K562 (cell line): ENCODE results near the gene SEC22C. TPM values are rescaled to one million over a fixed set of nuclear protein-coding genes. Genes with fewer than 3 reads are reported as not detected.

Experiments used
- ATAC-seq: fragments of 200-7000 bp; cut with Tn5 transposase; 3 replicates; pipeline ENCODE4 v1.9.1; 2020; ENCODE audit warnings: moderate library complexity
- BruUV-seq: library from RNA; stranded (reverse); fragments of 400-500 nt; replicated peaks from 2 replicates; lab custom pipeline; 2021; lab: Mats Ljungman, UMichigan
- CTCF ChIA-PET: fragments of 300-600 bp; formaldehyde crosslinking; extraction: SDS; loops from one replicate; lab custom pipeline; 2021; ENCODE audit warnings: low intra/inter-chr PET ratio; lab: Yijun Ruan, JAX
- POLR2A ChIA-PET: fragments of 300-600, 350-650 bp; sonication (Branson Sonifier 250); formaldehyde crosslinking; extraction: SDS; loops from one replicate; lab custom pipeline; 2021; ENCODE audit warnings: antibody characterized with exemption, inconsistent platforms; lab: Yijun Ruan, JAX
- DNase-seq, 4 experiments: peaks; one replicate each; pipeline versions ENCODE4 v3.0.0 to v3.0.0-alpha.2; 2011 to 2018; ENCODE audit warnings: low spot score in 3 of 4, mixed read lengths in 3 of 4; ENCODE audit errors: extremely low read depth in 1 of 4
- FAIRE-seq: peaks from 2 replicates; lab custom pipeline; 2011; peaks lifted over from hg19 to GRCh38; lab: Jason Lieb, UNC
- H2AFZ ChIP-seq: 2 replicates; pipeline ENCODE4 v1.6.0; 2011; ENCODE audit warnings: low read depth, low read length, control low read depth, inconsistent platforms
- H3K27ac ChIP-seq: fragments of 200-600 bp; 3 replicates; pipeline ENCODE4 v1.8.0; 2011; ENCODE audit warnings: low read depth, mild to moderate bottlenecking, control low read depth, inconsistent platforms, low read length, moderate library complexity, mixed read lengths; ENCODE audit errors: extremely low read depth
- H3K27me3 ChIP-seq, 2 experiments: fragments of 300-600 bp in 1 of 2; 2 replicates in 1 of 2; 3 replicates in 1 of 2; pipeline versions ENCODE4 v1.6.0 to v1.8.0; 2011; ENCODE audit warnings: inconsistent platforms in 2 of 2, low read length in 2 of 2, mild to moderate bottlenecking in 1 of 2, mixed read lengths in 1 of 2, moderate library complexity in 1 of 2; ENCODE audit not compliant: control insufficient read depth in 2 of 2, insufficient read depth in 2 of 2
- H3K36me3 ChIP-seq: fragments of 300-600 bp; 3 replicates; pipeline ENCODE4 v1.8.0; 2011; ENCODE audit warnings: mild to moderate bottlenecking, low read length, inconsistent platforms; ENCODE audit not compliant: control insufficient read depth, insufficient read depth
- H3K4me1 ChIP-seq, 2 experiments: fragments of 200-600 bp in 1 of 2; replicated peaks in 1 of 2; 2 replicates in 1 of 2; 3 replicates in 1 of 2; pipeline versions ENCODE4 v1.5.1 to v1.8.0; 2011; ENCODE audit warnings: inconsistent platforms in 2 of 2, low read length in 2 of 2, mild to moderate bottlenecking in 1 of 2, mixed read lengths in 1 of 2, moderate library complexity in 1 of 2; ENCODE audit not compliant: control insufficient read depth in 2 of 2, insufficient read depth in 2 of 2
- H3K4me2 ChIP-seq: 2 replicates; pipeline ENCODE4 v1.6.1; 2011; ENCODE audit warnings: low read length, control low read depth, inconsistent platforms, mixed read lengths; ENCODE audit not compliant: insufficient read depth
- H3K4me3 ChIP-seq: fragments of 200-600 bp; sonication (generic), shearing (Covaris generic); 2 replicates; pipeline ENCODE4 v1.5.1; 2016; ENCODE audit warnings: control low read depth, inconsistent platforms
- H3K79me2 ChIP-seq: fragments of 200-600 bp; 3 replicates; pipeline ENCODE4 v1.8.0; 2011; ENCODE audit warnings: low read length, inconsistent platforms; ENCODE audit not compliant: control insufficient read depth, insufficient read depth
- H3K9ac ChIP-seq, 2 experiments: 2 replicates each; pipeline versions ENCODE4 v1.6.0 to v1.6.1; 2011; ENCODE audit warnings: low read depth in 2 of 2, low read length in 2 of 2, control low read depth in 1 of 2, inconsistent platforms in 1 of 2, mild to moderate bottlenecking in 1 of 2, mixed read lengths in 1 of 2; ENCODE audit not compliant: insufficient read depth in 1 of 2
- H3K9me1 ChIP-seq: one replicate; pipeline ENCODE4 v1.6.0; 2011; ENCODE audit warnings: inconsistent platforms, mild to moderate bottlenecking, low read length, moderate library complexity; ENCODE audit not compliant: control insufficient read depth, insufficient read depth
- H3K9me3 ChIP-seq: replicated peaks from 2 replicates; pipeline ENCODE4 v1.5.1; 2011; ENCODE audit warnings: low read depth, low read length, inconsistent platforms; ENCODE audit not compliant: control insufficient read depth, insufficient read depth
- H4K20me1 ChIP-seq: replicated peaks from 2 replicates; pipeline ENCODE4 v1.6.1; 2011; ENCODE audit warnings: low read length, inconsistent platforms, mixed read lengths; ENCODE audit not compliant: control insufficient read depth, insufficient read depth
- IRF2 ChIP-seq: sonication (generic); formaldehyde crosslinking; IDR thresholded peaks from 2 replicates; pipeline ENCODE4 v1.8.1; 2022; ENCODE audit warnings: mild to moderate bottlenecking, missing genetic modification reagents
- NELFE ChIP-seq: IDR thresholded peaks from 2 replicates; pipeline ENCODE4 v1.6.1; 2011; ENCODE audit warnings: mild to moderate bottlenecking; ENCODE audit not compliant: insufficient read depth, insufficient read length
- NFXL1 ChIP-seq: fragments of 450-650 bp; formaldehyde crosslinking; IDR thresholded peaks from 2 replicates; pipeline ENCODE4 v1.4.0; 2021; ENCODE audit warnings: mild to moderate bottlenecking
- NFYB ChIP-seq: IDR thresholded peaks from 2 replicates; pipeline ENCODE4 v1.6.1; 2011; ENCODE audit warnings: mild to moderate bottlenecking, moderate library complexity; ENCODE audit not compliant: insufficient read length; ENCODE audit errors: extremely low read depth
- REST ChIP-seq, 2 experiments: fragments of 450-650 bp; formaldehyde crosslinking in 1 of 2; IDR thresholded peaks; 2 replicates each; pipeline versions ENCODE4 v1.4.0 to v1.6.1; 2014 to 2020; ENCODE audit warnings: mild to moderate bottlenecking in 2 of 2, borderline replicate concordance in 1 of 2, low read depth in 1 of 2
- STAT5A ChIP-seq: IDR thresholded peaks from 2 replicates; pipeline ENCODE4 v1.6.1; 2012; ENCODE audit warnings: low read length, inconsistent platforms, borderline replicate concordance
- WGBS: fragments of 100-300 bp; shearing (Covaris generic); methylation state at CpG from one replicate; pipeline ENCODE4 v1.1.6; 2016; ENCODE audit warnings: low coverage, mixed read lengths; ENCODE audit not compliant: insufficient coverage; ENCODE audit errors: missing lambda C conversion rate; 5-methylcytosine and 5-hydroxymethylcytosine counted together
- in situ Hi-C: fragments of 300-500 bp; cut with MboI; formaldehyde crosslinking; loops from 4 replicates; pipeline ENCODE4 v1.15.0; 2018; ENCODE audit warnings: inconsistent platforms, mixed read lengths
- intact Hi-C: fragments of 100-400 bp; cut with micrococcal nuclease; formaldehyde crosslinking; loops from 2 replicates; pipeline ENCODE4 v1.14.2; 2022
- polyA plus RNA-seq, 8 experiments: library from polyadenylated mRNA; depleted of rRNA in 4 of 8; stranded (reverse) in 5 of 8; unstranded in 3 of 8; fragments of >200 nt; fragmentation: Nextera tagmentation in 2 of 8; fragmentation: Illumina TruSeq in 1 of 8; extraction: Ambion mirVana in 2 of 8; extraction: Trizol in 1 of 8; gene quantifications; 2 replicates each; pipeline versions ENCODE4 v1.2.1 to v1.2.3, GENCODE V29; 2011 to 2014; ENCODE audit warnings: inconsistent platforms in 1 of 8, missing spikeins in 1 of 8
- total RNA-seq, 7 experiments: library from RNA; depleted of rRNA in 6 of 7; stranded (reverse); fragments of >200 nt in 6 of 7; fragmentation: Illumina TruSeq in 2 of 7; extraction: Trizol in 2 of 7; gene quantifications; 2 replicates each; pipeline versions ENCODE4 v1.2.1 to v1.2.3, GENCODE V29; 2011 to 2021; ENCODE audit warnings: low replicate concordance in 1 of 7
- TF ChIP-seq, protein P1 (sequence below): fragments of 450-650 bp; conservative IDR thresholded peaks from 2 replicates; pipeline ENCODE4 v1.6.1; 2016; ENCODE audit warnings: missing genetic modification characterization, low read depth, mild to moderate bottlenecking, control low read depth, missing compliant biosample characterization

SEC22C gene
- total and polyA plus RNA-seq, 9 of the 15 experiments (the other 6 are each of a cell fraction or from before 2014, with no cell fraction given), result 35.6 to 68.4 (median 50.7) TPM

DNA sequence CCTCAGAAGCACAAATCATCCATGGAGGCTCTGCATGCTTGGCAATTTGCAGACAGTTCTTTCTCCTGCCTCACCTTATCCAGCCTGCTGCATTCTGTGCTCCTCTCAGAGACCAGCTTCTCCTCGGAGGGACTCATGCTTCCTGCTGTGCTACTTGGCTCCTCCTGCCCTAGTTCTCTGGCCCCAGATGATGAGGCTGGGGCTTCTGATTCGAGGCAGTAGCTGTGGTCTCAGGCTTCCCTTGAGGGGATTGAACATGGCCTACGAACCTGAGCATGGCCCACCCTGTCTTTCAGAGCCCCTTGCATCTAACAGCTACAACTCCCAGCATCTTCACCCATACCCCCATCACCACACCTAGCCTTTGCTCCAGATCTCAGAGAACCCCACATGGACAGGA lies 72.7 kb downstream of the SEC22C start:
- TF ChIP-seq, protein P1, sequence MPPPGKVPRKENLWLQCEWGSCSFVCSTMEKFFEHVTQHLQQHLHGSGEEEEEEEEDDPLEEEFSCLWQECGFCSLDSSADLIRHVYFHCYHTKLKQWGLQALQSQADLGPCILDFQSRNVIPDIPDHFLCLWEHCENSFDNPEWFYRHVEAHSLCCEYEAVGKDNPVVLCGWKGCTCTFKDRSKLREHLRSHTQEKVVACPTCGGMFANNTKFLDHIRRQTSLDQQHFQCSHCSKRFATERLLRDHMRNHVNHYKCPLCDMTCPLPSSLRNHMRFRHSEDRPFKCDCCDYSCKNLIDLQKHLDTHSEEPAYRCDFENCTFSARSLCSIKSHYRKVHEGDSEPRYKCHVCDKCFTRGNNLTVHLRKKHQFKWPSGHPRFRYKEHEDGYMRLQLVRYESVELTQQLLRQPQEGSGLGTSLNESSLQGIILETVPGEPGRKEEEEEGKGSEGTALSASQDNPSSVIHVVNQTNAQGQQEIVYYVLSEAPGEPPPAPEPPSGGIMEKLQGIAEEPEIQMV (tag), result no peak
- TF ChIP-seq REST (IDR thresholded peaks at IDR 0.05; ENCODE audit: borderline replicate concordance), result no peak
- no peak for TF ChIP-seq REST (CRISPR knock-in tag; IDR thresholded peaks at IDR 0.05; ENCODE audit: low read depth)
- no peak for TF ChIP-seq NFYB
- no peak for TF ChIP-seq NFXL1 (CRISPR knock-in tag)
- TF ChIP-seq IRF2, result no peak
- TF ChIP-seq NELFE, result no peak
- no peak for TF ChIP-seq STAT5A
- no peak for FAIRE-seq
- no peaks in the 10 kb centered on the region for H3K9me1 ChIP-seq
- no peaks in the 10 kb centered on the region for H3K36me3 ChIP-seq
- CTCF ChIA-PET, result no interaction called here
- in situ Hi-C loops (no loop called here), intact Hi-C loops (no loop called here)
- WGBS, result 0% methylated on average over 3 of the region's 3 CpGs
- H3K4me3 ChIP-seq, result no peak overlapping the region
- no peaks in the 10 kb centered on the region; the same call in 1 of the 2 replicates for H4K20me1 ChIP-seq
- no peak overlapping the region for H2AFZ ChIP-seq
- H3K27ac ChIP-seq, result no peak overlapping the region
- H3K4me2 ChIP-seq, result no peak overlapping the region
- H3K9me3 ChIP-seq, result no peaks in the 10 kb centered on the region
- no TSS peak for BruUV-seq
- no peak for ATAC-seq
- H3K9ac ChIP-seq, result no peak overlapping the region
- no peak for DNase-seq
- H3K27me3 ChIP-seq, result peaks cover 0 to 24% of the 10 kb centered on the region in 2 experiments; a peak in 3 of 5 replicates
- peaks cover 3 to 5% of the 10 kb centered on the region in 2 experiments; a peak in 3 of 5 replicates for H3K4me1 ChIP-seq
- H3K79me2 ChIP-seq, result no peaks in the 10 kb centered on the region
- POLR2A ChIA-PET, result interaction anchor here (0.9 to 1.4 kb wide), 3 partner anchors 7 to 145 kb away, joined by 3 to 8 read pairs (median 3); no protein-coding TSS in a partner anchor
